ENCODE results near the gene CEP83.

DNA sequence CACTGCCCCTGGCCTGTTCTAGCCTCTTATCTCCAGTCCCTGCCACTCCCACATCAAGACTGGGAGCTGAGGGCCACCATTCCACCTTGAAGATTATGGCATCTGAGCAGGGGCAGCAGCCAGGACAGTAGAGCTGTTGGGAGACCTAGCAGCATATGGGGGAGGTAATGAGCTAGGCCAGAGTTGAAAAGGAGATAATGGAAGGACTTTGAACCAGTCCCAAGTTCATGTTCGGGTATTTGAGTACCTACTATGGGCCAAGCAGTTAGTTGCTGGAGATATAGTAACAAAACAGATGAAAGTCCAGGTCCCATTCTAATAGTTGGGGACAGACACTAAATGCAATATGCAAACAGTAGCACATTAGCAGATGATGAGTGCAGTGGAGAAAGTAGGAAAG lies 159.8 kb downstream of the CEP83 start:
- TF ChIP-seq CTCF (IDR thresholded peaks at IDR 0.05 in 8 of 11, conservative IDR thresholded peaks at IDR 0.05 in 3 of 11) (no peak), POLR2A (IDR thresholded peaks at IDR 0.05) (no peak)

All from spleen (tissue), 7 donors.